Kidney epithelial cell (primary cell): ENCODE results near the gene VRK3. TPM values are rescaled to one million over a fixed set of nuclear protein-coding genes. Genes with fewer than 3 reads are reported as not detected.

Experiments used
- DNase-seq: peaks from one replicate; pipeline ENCODE4 v3.0.0-alpha.2; 2010; ENCODE audit warnings: low read depth
- H3K27me3 ChIP-seq: 2 replicates; pipeline ENCODE4 v1.6.0; 2011; ENCODE audit warnings: low read length; ENCODE audit not compliant: control insufficient read depth, insufficient read depth
- H3K36me3 ChIP-seq: 2 replicates; pipeline ENCODE4 v1.5.1; 2011; ENCODE audit warnings: low read length; ENCODE audit not compliant: control insufficient read depth, insufficient read depth
- H3K4me3 ChIP-seq: 2 replicates; pipeline ENCODE4 v1.5.1; 2011; ENCODE audit warnings: low read depth, mild to moderate bottlenecking, control low read depth, low read length
- total RNA-seq: library from RNA; depleted of rRNA; stranded (reverse); fragments of >200 nt; gene quantifications from 2 replicates; pipeline ENCODE4 v1.2.3, GENCODE V29; 2015
- TF ChIP-seq, protein P1 (sequence below): IDR thresholded peaks from 2 replicates; pipeline ENCODE4 v1.5.1; 2011; ENCODE audit warnings: mild to moderate bottlenecking, moderate library complexity, low read length, control low read depth, inconsistent platforms; ENCODE audit not compliant: insufficient read depth, poor library complexity, severe bottlenecking

VRK3 gene
- total RNA-seq, 1 donor from 2014 or later = 20.5 TPM

- Histone ChIP-seq H3K36me3 (no peaks in the 10 kb centered on the region), H3K4me3 (no peak overlapping the region), H3K27me3 (peaks cover 25% of the 10 kb centered on the region)
- TF ChIP-seq, protein P1, sequence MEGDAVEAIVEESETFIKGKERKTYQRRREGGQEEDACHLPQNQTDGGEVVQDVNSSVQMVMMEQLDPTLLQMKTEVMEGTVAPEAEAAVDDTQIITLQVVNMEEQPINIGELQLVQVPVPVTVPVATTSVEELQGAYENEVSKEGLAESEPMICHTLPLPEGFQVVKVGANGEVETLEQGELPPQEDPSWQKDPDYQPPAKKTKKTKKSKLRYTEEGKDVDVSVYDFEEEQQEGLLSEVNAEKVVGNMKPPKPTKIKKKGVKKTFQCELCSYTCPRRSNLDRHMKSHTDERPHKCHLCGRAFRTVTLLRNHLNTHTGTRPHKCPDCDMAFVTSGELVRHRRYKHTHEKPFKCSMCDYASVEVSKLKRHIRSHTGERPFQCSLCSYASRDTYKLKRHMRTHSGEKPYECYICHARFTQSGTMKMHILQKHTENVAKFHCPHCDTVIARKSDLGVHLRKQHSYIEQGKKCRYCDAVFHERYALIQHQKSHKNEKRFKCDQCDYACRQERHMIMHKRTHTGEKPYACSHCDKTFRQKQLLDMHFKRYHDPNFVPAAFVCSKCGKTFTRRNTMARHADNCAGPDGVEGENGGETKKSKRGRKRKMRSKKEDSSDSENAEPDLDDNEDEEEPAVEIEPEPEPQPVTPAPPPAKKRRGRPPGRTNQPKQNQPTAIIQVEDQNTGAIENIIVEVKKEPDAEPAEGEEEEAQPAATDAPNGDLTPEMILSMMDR = no peak
- no peak for DNase-seq
Observed at GRCh38 chr19:49954092-49954829, 70.9 kb downstream of the VRK3 start.

DNA sequence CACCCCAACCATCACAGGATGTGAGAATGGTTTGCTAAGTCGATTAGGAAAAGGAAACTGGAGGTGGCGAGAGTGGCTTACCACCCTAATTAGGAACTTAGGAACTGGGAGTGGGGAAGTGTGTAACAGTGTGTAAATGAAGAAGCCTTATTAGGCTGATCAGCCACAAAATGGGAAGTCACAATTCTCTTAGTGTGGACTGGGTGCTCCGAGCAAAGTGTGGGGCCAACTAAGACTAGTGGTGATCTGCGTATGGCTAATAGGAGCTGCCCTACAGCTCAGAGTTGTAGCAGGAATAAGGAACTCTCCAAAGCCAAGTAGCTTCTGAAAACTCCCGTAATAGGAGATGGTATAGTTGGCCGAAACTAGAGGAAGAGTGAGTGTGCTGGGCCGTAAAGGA is 71.8 kb downstream of the VRK3 start:
- Histone ChIP-seq H3K4me3 (no peak overlapping the region), H3K27me3 (peaks cover 25% of the 10 kb centered on the region), H3K36me3 (no peaks in the 10 kb centered on the region)
- no peak for DNase-seq
- TF ChIP-seq, protein P1 = no peak

DNA sequence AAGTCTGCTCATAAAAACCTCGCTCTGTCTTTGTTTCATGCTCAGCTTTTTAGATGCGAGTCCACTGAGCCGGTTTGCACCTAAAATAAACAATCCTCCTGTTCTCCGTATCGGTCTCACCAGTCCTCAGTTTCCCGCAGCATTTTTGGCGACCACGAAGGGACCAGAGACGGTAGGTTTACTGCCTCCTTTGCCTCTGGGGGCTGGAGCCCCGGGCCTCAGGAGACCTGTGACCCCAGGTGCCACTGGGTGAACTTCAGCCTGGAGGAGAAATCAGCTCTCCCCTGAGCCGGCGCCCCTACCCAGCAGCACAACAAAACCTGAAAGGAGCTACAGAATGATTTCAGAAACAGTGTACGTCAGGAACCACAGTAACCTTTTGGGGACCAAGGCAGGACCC is 72.3 kb downstream of the VRK3 start:
- H3K36me3 ChIP-seq = no peaks in the 10 kb centered on the region
- H3K27me3 ChIP-seq = peaks cover 25% of the 10 kb centered on the region
- DNase-seq = no peak
- no peak overlapping the region for H3K4me3 ChIP-seq
- TF ChIP-seq, protein P1 = no peak

DNA sequence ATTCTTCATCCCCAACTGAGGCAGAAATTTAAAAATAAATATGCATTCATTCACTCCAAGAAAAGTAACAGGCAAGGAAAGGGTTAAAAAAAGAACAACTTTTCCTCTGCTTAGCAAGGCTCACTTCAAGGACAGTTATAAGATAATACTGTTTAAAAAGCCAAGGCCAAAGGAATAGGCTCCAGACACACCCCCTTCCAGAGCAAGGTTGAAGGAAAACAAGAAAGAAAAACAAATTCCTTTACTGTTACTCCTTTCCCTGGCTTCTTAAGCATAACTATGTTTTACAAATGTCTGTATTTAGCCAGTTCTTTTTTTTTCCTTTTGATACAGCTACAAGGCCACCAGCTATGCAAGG is 72.7 kb downstream of the VRK3 start:
- DNase-seq = no peak
- Histone ChIP-seq H3K4me3 (no peak overlapping the region), H3K27me3 (peaks cover 25% of the 10 kb centered on the region), H3K36me3 (no peaks in the 10 kb centered on the region)
- TF ChIP-seq, protein P1 = no peak

DNA sequence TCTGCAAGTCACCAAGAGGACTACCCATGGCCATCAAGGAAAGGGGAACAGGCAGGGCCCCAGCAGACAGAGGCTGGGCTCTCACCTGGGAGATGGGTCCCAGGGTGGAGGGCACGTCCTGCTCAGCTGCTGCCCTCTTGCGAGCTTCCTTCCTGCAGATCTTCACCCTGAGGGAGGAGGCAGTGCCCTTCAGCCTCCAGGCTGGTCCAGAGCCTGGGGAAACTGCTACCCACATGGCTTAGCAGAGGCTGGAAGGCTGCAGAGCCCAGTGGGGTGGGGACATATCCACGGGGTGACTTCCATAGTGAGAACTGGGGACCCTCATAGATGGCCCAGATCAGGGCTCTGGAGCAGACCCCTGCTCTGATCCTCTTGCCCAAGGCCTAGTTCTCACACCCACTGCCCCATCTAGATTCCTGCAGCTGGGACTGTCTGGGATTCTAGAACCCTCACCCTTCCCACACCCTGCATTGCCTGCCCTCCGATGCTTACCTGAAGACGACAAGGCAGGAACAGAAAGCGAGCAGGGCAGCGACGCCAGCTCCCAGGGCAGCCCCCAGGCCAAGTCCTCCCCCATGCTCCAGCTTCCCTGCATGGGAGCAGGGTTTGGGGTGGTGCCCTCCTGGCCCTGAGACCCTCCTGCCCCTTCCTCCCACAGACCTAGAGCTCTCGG is 73.2 kb downstream of the VRK3 start:
- TF ChIP-seq, protein P1 = no peak
- Histone ChIP-seq H3K27me3 (peaks cover 25% of the 10 kb centered on the region), H3K36me3 (no peaks in the 10 kb centered on the region), H3K4me3 (no peak overlapping the region)
- no peak for DNase-seq
